ENCODE results near the gene COL1A1.

The COL1A1 gene

DNA sequence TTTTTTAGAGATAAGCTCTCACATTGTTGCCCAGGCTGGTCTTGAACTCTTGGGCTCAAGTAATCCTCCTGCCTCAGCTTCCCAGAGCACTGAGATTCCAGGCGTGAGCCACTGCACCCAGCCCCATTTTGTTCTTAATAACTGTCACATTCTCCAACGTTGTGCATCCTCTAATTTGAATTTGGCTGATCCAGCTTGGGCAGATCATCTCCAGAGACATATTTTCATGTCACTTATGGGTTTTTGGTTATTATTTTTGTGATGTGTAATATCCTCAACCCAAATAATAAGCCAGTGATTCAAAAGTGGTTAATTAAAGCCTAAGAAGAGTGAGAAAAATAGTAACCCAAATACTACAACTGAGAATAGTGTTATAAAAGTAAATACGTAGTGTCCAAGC lies 16.2 kb upstream of the COL1A1 start:
- no peaks in the 10 kb centered on the region for H4K20me1 ChIP-seq (ENCODE audit: insufficient read depth, low read length)
- no peaks in the 10 kb centered on the region for H3K9me3 ChIP-seq (ENCODE audit: insufficient read depth, low read length, severe bottlenecking)
- ATAC-seq (ENCODE audit: insufficient read depth, low read depth) (no peak), DNase-seq (no peak)
- H3K4me2 ChIP-seq (ENCODE audit: insufficient read depth, low read length), result no peak overlapping the region
- H3K79me2 ChIP-seq (ENCODE audit: insufficient read depth, low read length), result no peaks in the 10 kb centered on the region
- H3K27me3 ChIP-seq (ENCODE audit: insufficient read depth, low read length, poor library complexity), result peaks cover 7% of the 10 kb centered on the region
- no peak overlapping the region for H3K27ac ChIP-seq (ENCODE audit: low read length)
- no peak overlapping the region for H3K4me3 ChIP-seq (ENCODE audit: low read depth in 1 of 2, low read length in 2 of 2)
- peaks cover 3% of the 10 kb centered on the region; the same call in 1 of the 2 replicates for H3K4me1 ChIP-seq (ENCODE audit: insufficient read depth, low read length)
- H2AFZ ChIP-seq (ENCODE audit: low read depth, low read length), result no peak overlapping the region
- no peak overlapping the region for H3K9ac ChIP-seq (ENCODE audit: low read depth, low read length)
- TF ChIP-seq EZH2 (IDR thresholded peaks at IDR 0.05; ENCODE audit: borderline replicate concordance, low read depth, low read length, severe bottlenecking), result no peak
- TF ChIP-seq, protein P1, sequence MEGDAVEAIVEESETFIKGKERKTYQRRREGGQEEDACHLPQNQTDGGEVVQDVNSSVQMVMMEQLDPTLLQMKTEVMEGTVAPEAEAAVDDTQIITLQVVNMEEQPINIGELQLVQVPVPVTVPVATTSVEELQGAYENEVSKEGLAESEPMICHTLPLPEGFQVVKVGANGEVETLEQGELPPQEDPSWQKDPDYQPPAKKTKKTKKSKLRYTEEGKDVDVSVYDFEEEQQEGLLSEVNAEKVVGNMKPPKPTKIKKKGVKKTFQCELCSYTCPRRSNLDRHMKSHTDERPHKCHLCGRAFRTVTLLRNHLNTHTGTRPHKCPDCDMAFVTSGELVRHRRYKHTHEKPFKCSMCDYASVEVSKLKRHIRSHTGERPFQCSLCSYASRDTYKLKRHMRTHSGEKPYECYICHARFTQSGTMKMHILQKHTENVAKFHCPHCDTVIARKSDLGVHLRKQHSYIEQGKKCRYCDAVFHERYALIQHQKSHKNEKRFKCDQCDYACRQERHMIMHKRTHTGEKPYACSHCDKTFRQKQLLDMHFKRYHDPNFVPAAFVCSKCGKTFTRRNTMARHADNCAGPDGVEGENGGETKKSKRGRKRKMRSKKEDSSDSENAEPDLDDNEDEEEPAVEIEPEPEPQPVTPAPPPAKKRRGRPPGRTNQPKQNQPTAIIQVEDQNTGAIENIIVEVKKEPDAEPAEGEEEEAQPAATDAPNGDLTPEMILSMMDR (IDR thresholded peaks at IDR 0.05; ENCODE audit: borderline replicate concordance, extremely low read depth, low read length, poor library complexity, severe bottlenecking), result no peak
- no peaks in the 10 kb centered on the region for H3K36me3 ChIP-seq (ENCODE audit: insufficient read depth, low read length)

DNA sequence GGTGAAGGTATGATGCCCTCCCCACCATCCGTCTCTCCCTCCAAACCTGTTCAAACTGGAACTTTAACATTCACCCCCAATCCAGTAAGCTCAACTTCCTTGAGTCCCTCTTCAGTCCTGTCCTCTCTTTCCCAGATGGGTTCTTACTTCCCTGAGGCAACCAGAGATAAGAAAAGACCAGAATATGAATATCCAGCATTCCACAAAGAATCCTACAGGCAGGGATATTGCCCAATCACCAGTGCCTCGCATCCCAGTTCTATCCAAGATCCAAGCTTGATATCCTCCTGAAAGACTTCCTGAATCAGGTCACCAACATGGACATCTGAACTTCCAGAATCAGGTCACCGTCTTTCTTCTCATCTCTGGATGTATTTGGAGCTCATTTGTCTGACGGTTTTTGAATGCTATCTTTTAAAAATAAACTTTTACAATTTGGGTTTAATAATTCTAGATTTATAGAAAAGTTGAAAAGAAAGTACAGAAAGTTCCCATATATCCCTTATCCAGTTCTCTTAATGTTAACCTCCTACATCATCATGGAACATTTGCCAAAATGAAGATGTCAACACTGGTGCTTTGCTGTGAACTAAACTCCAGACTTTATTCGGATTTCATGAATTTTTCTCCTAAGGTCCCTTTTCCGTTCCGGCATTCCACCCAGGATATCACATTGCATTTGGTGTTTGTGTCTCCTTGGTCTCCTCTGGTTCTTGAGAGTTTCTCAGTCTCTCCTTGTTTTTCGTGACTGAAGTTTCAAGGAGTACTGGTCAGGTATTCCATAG lies 13.7 kb upstream of the COL1A1 start:
- TF ChIP-seq EZH2 (IDR thresholded peaks at IDR 0.05; ENCODE audit: borderline replicate concordance, low read depth, low read length, severe bottlenecking), result no peak
- TF ChIP-seq, protein P1 (IDR thresholded peaks at IDR 0.05; ENCODE audit: borderline replicate concordance, extremely low read depth, low read length, poor library complexity, severe bottlenecking), result no peak
- peaks cover 11% of the 10 kb centered on the region for H3K27me3 ChIP-seq (ENCODE audit: insufficient read depth, low read length, poor library complexity)
- H3K4me2 ChIP-seq (ENCODE audit: insufficient read depth, low read length), result no peak overlapping the region
- 0 out of 2 replicates have a peak, but pooled peaks cover 3% of the 10 kb centered on the region for H4K20me1 ChIP-seq (ENCODE audit: insufficient read depth, low read length)
- H2AFZ ChIP-seq (ENCODE audit: low read depth, low read length), result no peak overlapping the region
- ATAC-seq (ENCODE audit: insufficient read depth, low read depth) (no peak), DNase-seq (no peak)
- H3K79me2 ChIP-seq (ENCODE audit: insufficient read depth, low read length), result no peaks in the 10 kb centered on the region
- H3K9ac ChIP-seq (ENCODE audit: low read depth, low read length), result no peak overlapping the region
- no peak overlapping the region for H3K27ac ChIP-seq (ENCODE audit: low read length)
- H3K9me3 ChIP-seq (ENCODE audit: insufficient read depth, low read length, severe bottlenecking), result no peaks in the 10 kb centered on the region
- H3K4me1 ChIP-seq (ENCODE audit: insufficient read depth, low read length), result no peaks in the 10 kb centered on the region
- H3K36me3 ChIP-seq (ENCODE audit: insufficient read depth, low read length), result no peaks in the 10 kb centered on the region
- no peak overlapping the region for H3K4me3 ChIP-seq (ENCODE audit: low read depth in 1 of 2, low read length in 2 of 2)

DNA sequence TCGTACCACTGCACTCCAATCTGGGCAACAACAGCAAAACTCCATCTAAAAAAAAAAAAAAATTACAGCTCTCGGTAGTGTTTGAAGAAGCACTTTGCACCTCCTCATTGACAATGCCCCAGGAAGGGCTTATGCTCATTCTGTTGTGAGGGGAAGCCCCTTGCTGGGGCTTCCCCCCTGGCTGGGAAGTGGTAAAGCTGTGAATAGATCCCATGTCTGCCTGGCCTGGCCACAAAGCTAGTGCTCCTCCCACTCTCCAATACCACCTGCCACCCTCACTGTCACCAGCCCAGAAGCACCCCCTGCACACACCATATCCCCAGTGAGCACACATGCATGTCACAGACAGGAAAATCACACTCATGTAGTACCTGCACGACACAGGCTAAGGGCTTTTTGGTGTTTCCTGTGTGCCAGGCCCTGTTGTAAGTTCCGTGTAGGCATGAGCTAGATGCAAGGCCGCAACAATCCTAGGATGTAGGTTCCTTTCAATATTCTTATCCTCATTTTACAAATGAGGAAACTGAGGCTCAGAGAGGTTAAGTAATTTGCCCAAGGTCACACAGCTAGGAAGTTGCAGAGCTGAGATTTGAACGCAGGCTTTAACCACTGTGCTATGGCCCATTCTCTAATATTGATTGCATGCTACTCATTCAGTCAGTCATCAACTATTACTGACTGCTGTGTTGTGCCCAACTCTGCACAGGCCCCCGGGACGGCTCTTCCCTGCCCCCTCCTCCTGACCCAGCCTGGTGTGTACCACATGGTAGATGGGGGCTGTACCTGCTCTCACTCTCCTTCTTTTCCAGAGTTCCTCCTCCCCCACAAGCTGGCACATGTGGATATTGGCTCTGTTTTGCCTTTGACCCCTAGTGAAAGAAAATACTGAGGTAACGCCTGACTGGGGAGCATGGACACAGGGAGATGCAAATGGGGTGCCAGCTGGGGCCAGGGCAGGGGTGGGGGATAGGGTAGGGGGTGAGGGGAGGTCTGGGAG lies 11.9 kb upstream of the COL1A1 start:
- no peak overlapping the region for H3K9ac ChIP-seq (ENCODE audit: low read depth, low read length)
- DNase-seq, result peak; percentile 54
- no peaks in the 10 kb centered on the region for H3K9me3 ChIP-seq (ENCODE audit: insufficient read depth, low read length, severe bottlenecking)
- H3K79me2 ChIP-seq (ENCODE audit: insufficient read depth, low read length), result no peaks in the 10 kb centered on the region
- H3K27ac ChIP-seq (ENCODE audit: low read length), result no peak overlapping the region
- no peaks in the 10 kb centered on the region for H3K4me1 ChIP-seq (ENCODE audit: insufficient read depth, low read length)
- no peaks in the 10 kb centered on the region for H3K36me3 ChIP-seq (ENCODE audit: insufficient read depth, low read length)
- H3K27me3 ChIP-seq (ENCODE audit: insufficient read depth, low read length, poor library complexity), result peaks cover 29% of the 10 kb centered on the region
- no peak for TF ChIP-seq EZH2 (IDR thresholded peaks at IDR 0.05; ENCODE audit: borderline replicate concordance, low read depth, low read length, severe bottlenecking)
- TF ChIP-seq, protein P1 (IDR thresholded peaks at IDR 0.05; ENCODE audit: borderline replicate concordance, extremely low read depth, low read length, poor library complexity, severe bottlenecking), result peak; percentile 27
- no peak overlapping the region for H3K4me2 ChIP-seq (ENCODE audit: insufficient read depth, low read length)
- peak; percentile 95 for ATAC-seq (ENCODE audit: insufficient read depth, low read depth)
- H2AFZ ChIP-seq (ENCODE audit: low read depth, low read length), result no peak overlapping the region
- H4K20me1 ChIP-seq (ENCODE audit: insufficient read depth, low read length), result 0 out of 2 replicates have a peak, but pooled peaks cover 8% of the 10 kb centered on the region
- H3K4me3 ChIP-seq (ENCODE audit: low read depth in 1 of 2, low read length in 2 of 2), result no peak overlapping the region

All from DND-41 (cell line).